ENCODE results near the gene GPR132. TPM values are rescaled to one million over a fixed set of nuclear protein-coding genes. Genes with fewer than 3 reads are reported as not detected.

Gene GPR132
- total RNA-seq, 1 experiment from 2014 or later, result not detected

GRCh38 chr14:105052110-105052458 lies 13.1 kb downstream of the GPR132 start:
- intact Hi-C loops (cut with micrococcal nuclease; ENCODE audit: unreplicated experiment), result no loop called here
- no peak for DNase-seq
- H3K4me3 Mint-ChIP-seq (ENCODE audit: unreplicated experiment), result no peak overlapping the region
- H3K27me3 Mint-ChIP-seq (ENCODE audit: insufficient read depth, unreplicated experiment), result no peaks in the 10 kb centered on the region
- ChIA-PET CTCF (interaction anchor here (0.6 kb wide), 1 partner anchor 231 kb away, joined by 3 read pairs; no protein-coding TSS in a partner anchor), POLR2A (no interaction called here)
- Histone ChIP-seq H3K4me1 (no peaks in the 10 kb centered on the region), H3K4me3 (ENCODE audit: low read depth, low read length) (no peak overlapping the region), H3K27me3 (replicated peaks; ENCODE audit: control insufficient read depth, insufficient read depth, low read length) (no peaks in the 10 kb centered on the region), H3K36me3 (ENCODE audit: control insufficient read depth, insufficient read depth, low read length) (no peaks in the 10 kb centered on the region), H3K9me3 (no peaks in the 10 kb centered on the region)
- no peaks in the 10 kb centered on the region for H3K36me3 Mint-ChIP-seq (ENCODE audit: insufficient read depth, unreplicated experiment)
- no TSS peak for BruUV-seq (replicated peaks)
- no peak for TF ChIP-seq CTCF (IDR thresholded peaks at IDR 0.05; ENCODE audit: insufficient read depth in 1 of 2, low read depth in 1 of 2, low read length in 1 of 2, severe bottlenecking in 1 of 2, unreplicated experiment in 1 of 2)
- no peak overlapping the region for H3K27ac Mint-ChIP-seq (ENCODE audit: unreplicated experiment)
- H3K4me1 Mint-ChIP-seq (ENCODE audit: low read depth, unreplicated experiment), result no peaks in the 10 kb centered on the region
- no peaks in the 10 kb centered on the region for H3K9me3 Mint-ChIP-seq (ENCODE audit: unreplicated experiment)

GRCh38 chr14:105051182-105052109 lies 13.8 kb downstream of the GPR132 start:
- Histone ChIP-seq H3K4me3 (ENCODE audit: low read depth, low read length) (no peak overlapping the region), H3K27me3 (replicated peaks; ENCODE audit: control insufficient read depth, insufficient read depth, low read length) (no peaks in the 10 kb centered on the region), H3K4me1 (no peaks in the 10 kb centered on the region), H3K9me3 (no peaks in the 10 kb centered on the region), H3K36me3 (ENCODE audit: control insufficient read depth, insufficient read depth, low read length) (no peaks in the 10 kb centered on the region)
- intact Hi-C loops (cut with micrococcal nuclease; ENCODE audit: unreplicated experiment), result no loop called here
- Mint-ChIP-seq H3K27ac (ENCODE audit: unreplicated experiment) (no peak overlapping the region), H3K4me3 (ENCODE audit: unreplicated experiment) (no peak overlapping the region), H3K4me1 (ENCODE audit: low read depth, unreplicated experiment) (no peaks in the 10 kb centered on the region), H3K9me3 (ENCODE audit: unreplicated experiment) (no peaks in the 10 kb centered on the region), H3K27me3 (ENCODE audit: insufficient read depth, unreplicated experiment) (no peaks in the 10 kb centered on the region), H3K36me3 (ENCODE audit: insufficient read depth, unreplicated experiment) (no peaks in the 10 kb centered on the region)
- POLR2A ChIA-PET, result no interaction called here
- TF ChIP-seq CTCF (IDR thresholded peaks at IDR 0.05; ENCODE audit: insufficient read depth in 1 of 2, low read depth in 1 of 2, low read length in 1 of 2, severe bottlenecking in 1 of 2, unreplicated experiment in 1 of 2), result no peak
- CTCF ChIA-PET, result interaction anchor here (0.6 kb wide), 1 partner anchor 231 kb away, joined by 3 read pairs; no protein-coding TSS in a partner anchor
- no peak for DNase-seq
- BruUV-seq (replicated peaks), result no TSS peak

GRCh38 chr14:105050551-105050897 lies 14.7 kb downstream of the GPR132 start:
- BruUV-seq (replicated peaks), result no TSS peak
- Mint-ChIP-seq H3K4me1 (ENCODE audit: low read depth, unreplicated experiment) (no peaks in the 10 kb centered on the region), H3K9me3 (ENCODE audit: unreplicated experiment) (no peaks in the 10 kb centered on the region), H3K36me3 (ENCODE audit: insufficient read depth, unreplicated experiment) (no peaks in the 10 kb centered on the region), H3K4me3 (ENCODE audit: unreplicated experiment) (no peak overlapping the region), H3K27me3 (ENCODE audit: insufficient read depth, unreplicated experiment) (no peaks in the 10 kb centered on the region), H3K27ac (ENCODE audit: unreplicated experiment) (no peak overlapping the region)
- no peak overlapping the region for H3K4me3 ChIP-seq (ENCODE audit: low read depth, low read length)
- H3K36me3 ChIP-seq (ENCODE audit: control insufficient read depth, insufficient read depth, low read length), result no peaks in the 10 kb centered on the region
- DNase-seq, result no peak
- intact Hi-C loops (cut with micrococcal nuclease; ENCODE audit: unreplicated experiment), result no loop called here
- H3K4me1 ChIP-seq, result peaks cover 3% of the 10 kb centered on the region; the same call in 1 of the 2 replicates
- H3K9me3 ChIP-seq, result no peaks in the 10 kb centered on the region
- ChIA-PET CTCF (no interaction called here), POLR2A (no interaction called here)
- no peak for TF ChIP-seq CTCF (IDR thresholded peaks at IDR 0.05; ENCODE audit: insufficient read depth in 1 of 2, low read depth in 1 of 2, low read length in 1 of 2, severe bottlenecking in 1 of 2, unreplicated experiment in 1 of 2)
- no peaks in the 10 kb centered on the region for H3K27me3 ChIP-seq (replicated peaks; ENCODE audit: control insufficient read depth, insufficient read depth, low read length)
